HepG2 (cell line): Measurements from ENCODE around the gene ZC3H18. TPM values are rescaled to one million over a fixed set of nuclear protein-coding genes. Genes with fewer than 3 reads are reported as not detected.

Experiments used
- BCL6 ChIP-seq: IDR thresholded peaks from 2 replicates; pipeline ENCODE4 v1.6.1; 2016; ENCODE audit warnings: missing genetic modification reagents, missing compliant biosample characterization
- DR1 ChIP-seq: sonication (generic); formaldehyde crosslinking; IDR thresholded peaks from 2 replicates; pipeline ENCODE4 v1.8.0; 2021; ENCODE audit warnings: mild to moderate bottlenecking, missing genetic modification reagents, inconsistent platforms
- HDAC2 ChIP-seq: sonication (generic); formaldehyde crosslinking; IDR thresholded peaks from 2 replicates; pipeline ENCODE4 v1.4.0; 2020; ENCODE audit warnings: missing genetic modification reagents
- NFATC3 ChIP-seq: sonication (generic); formaldehyde crosslinking; IDR thresholded peaks from 2 replicates; pipeline ENCODE4 v1.5.1; 2020; ENCODE audit warnings: mild to moderate bottlenecking, missing genetic modification reagents
- NR2F6 ChIP-seq, 2 experiments: IDR thresholded peaks; 2 replicates each; pipeline ENCODE4 v1.6.1; 2016; ENCODE audit warnings: antibody characterized with exemption in 1 of 2, mild to moderate bottlenecking in 1 of 2
- PHF21A ChIP-seq: sonication (generic); formaldehyde crosslinking; IDR thresholded peaks from 2 replicates; pipeline ENCODE4 v1.5.0; 2020; ENCODE audit warnings: mild to moderate bottlenecking, missing genetic modification reagents
- RFX5 ChIP-seq: IDR thresholded peaks from 2 replicates; pipeline ENCODE4 v1.6.1; 2011; ENCODE audit warnings: low read depth, low read length, improper control_type of control experiment
- TOE1 ChIP-seq: sonication (generic); formaldehyde crosslinking; IDR thresholded peaks from 2 replicates; pipeline ENCODE4 v1.4.0; 2020; ENCODE audit warnings: mild to moderate bottlenecking, missing genetic modification reagents
- ZBTB37 ChIP-seq: sonication (generic); formaldehyde crosslinking; IDR thresholded peaks from 2 replicates; pipeline ENCODE4 v1.4.0; 2020; ENCODE audit warnings: mild to moderate bottlenecking, missing genetic modification reagents
- ZNF234 ChIP-seq: sonication (generic); formaldehyde crosslinking; conservative IDR thresholded peaks from 2 replicates; pipeline ENCODE4 v1.5.1; 2020; ENCODE audit warnings: mild to moderate bottlenecking, missing genetic modification reagents
- ZNF317 ChIP-seq: sonication (generic); formaldehyde crosslinking; IDR thresholded peaks from 2 replicates; pipeline ENCODE4 v1.5.0; 2020; ENCODE audit warnings: mild to moderate bottlenecking, missing genetic modification reagents
- ZNF496 ChIP-seq: sonication (generic); formaldehyde crosslinking; IDR thresholded peaks from 2 replicates; pipeline ENCODE4 v1.8.1; 2023; ENCODE audit warnings: mild to moderate bottlenecking, moderate library complexity, missing genetic modification reagents; ENCODE audit not compliant: insufficient replicate concordance
- ZNF607 ChIP-seq: sonication (generic); formaldehyde crosslinking; IDR thresholded peaks from 2 replicates; pipeline ENCODE4 v1.5.1; 2020; ENCODE audit warnings: missing genetic modification reagents, mild to moderate bottlenecking, borderline replicate concordance
- ZSCAN29 ChIP-seq: sonication (generic); formaldehyde crosslinking; conservative IDR thresholded peaks from 2 replicates; pipeline ENCODE4 v1.4.0; 2020; ENCODE audit warnings: mild to moderate bottlenecking, missing genetic modification reagents
- polyA plus RNA-seq, 8 experiments: library from polyadenylated mRNA; depleted of rRNA in 3 of 8; stranded (reverse) in 7 of 8; unstranded in 1 of 8; fragments of >200 nt; fragmentation: Illumina TruSeq in 4 of 8; extraction: Trizol in 4 of 8; gene quantifications; 2 replicates each; pipeline versions ENCODE4 v1.2.1 to v1.2.3, GENCODE V29; 2011 to 2016; ENCODE audit warnings: low read depth in 4 of 8, missing spikeins in 1 of 8, mixed read lengths in 1 of 8; ENCODE audit not compliant: insufficient read depth in 1 of 8
- total RNA-seq, 5 experiments: library from RNA; depleted of rRNA; stranded (reverse); fragments of >200 nt; fragmentation: Illumina TruSeq; extraction: Trizol; gene quantifications; 2 replicates each; pipeline ENCODE4 v1.2.3, GENCODE V29; 2016; ENCODE audit warnings: low read depth in 1 of 5
- TF ChIP-seq, protein P1 (sequence below): IDR thresholded peaks from 2 replicates; pipeline ENCODE4 v1.4.0; 2020; ENCODE audit warnings: mild to moderate bottlenecking, missing genetic modification reagents
- TF ChIP-seq, protein P2 (sequence below): sonication (generic); formaldehyde crosslinking; IDR thresholded peaks from 2 replicates; pipeline ENCODE4 v1.8.1; 2023; ENCODE audit warnings: missing genetic modification reagents, mild to moderate bottlenecking, borderline replicate concordance
- TF ChIP-seq, protein P3 (sequence below): sonication (generic); formaldehyde crosslinking; IDR thresholded peaks from 2 replicates; pipeline ENCODE4 v1.5.1; 2020; ENCODE audit warnings: mild to moderate bottlenecking, missing genetic modification reagents, borderline replicate concordance
- TF ChIP-seq, protein P4 (sequence below): sonication (generic); formaldehyde crosslinking; IDR thresholded peaks from 2 replicates; pipeline ENCODE4 v1.9.0; 2021; ENCODE audit warnings: missing genetic modification reagents, mild to moderate bottlenecking, borderline replicate concordance

ZC3H18 gene
- total and polyA plus RNA-seq, 2 of the 13 experiments (the other 11 are each of a cell fraction or from before 2014, with no cell fraction given) = 11.2 to 27.4 TPM

- TF ChIP-seq, protein P1, sequence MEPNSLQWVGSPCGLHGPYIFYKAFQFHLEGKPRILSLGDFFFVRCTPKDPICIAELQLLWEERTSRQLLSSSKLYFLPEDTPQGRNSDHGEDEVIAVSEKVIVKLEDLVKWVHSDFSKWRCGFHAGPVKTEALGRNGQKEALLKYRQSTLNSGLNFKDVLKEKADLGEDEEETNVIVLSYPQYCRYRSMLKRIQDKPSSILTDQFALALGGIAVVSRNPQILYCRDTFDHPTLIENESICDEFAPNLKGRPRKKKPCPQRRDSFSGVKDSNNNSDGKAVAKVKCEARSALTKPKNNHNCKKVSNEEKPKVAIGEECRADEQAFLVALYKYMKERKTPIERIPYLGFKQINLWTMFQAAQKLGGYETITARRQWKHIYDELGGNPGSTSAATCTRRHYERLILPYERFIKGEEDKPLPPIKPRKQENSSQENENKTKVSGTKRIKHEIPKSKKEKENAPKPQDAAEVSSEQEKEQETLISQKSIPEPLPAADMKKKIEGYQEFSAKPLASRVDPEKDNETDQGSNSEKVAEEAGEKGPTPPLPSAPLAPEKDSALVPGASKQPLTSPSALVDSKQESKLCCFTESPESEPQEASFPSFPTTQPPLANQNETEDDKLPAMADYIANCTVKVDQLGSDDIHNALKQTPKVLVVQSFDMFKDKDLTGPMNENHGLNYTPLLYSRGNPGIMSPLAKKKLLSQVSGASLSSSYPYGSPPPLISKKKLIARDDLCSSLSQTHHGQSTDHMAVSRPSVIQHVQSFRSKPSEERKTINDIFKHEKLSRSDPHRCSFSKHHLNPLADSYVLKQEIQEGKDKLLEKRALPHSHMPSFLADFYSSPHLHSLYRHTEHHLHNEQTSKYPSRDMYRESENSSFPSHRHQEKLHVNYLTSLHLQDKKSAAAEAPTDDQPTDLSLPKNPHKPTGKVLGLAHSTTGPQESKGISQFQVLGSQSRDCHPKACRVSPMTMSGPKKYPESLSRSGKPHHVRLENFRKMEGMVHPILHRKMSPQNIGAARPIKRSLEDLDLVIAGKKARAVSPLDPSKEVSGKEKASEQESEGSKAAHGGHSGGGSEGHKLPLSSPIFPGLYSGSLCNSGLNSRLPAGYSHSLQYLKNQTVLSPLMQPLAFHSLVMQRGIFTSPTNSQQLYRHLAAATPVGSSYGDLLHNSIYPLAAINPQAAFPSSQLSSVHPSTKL (CRISPR knock-in tag) = peak; percentile 53; the same call in 1 of the 2 replicates
- TF ChIP-seq NR2F6 (IDR thresholded peaks at IDR 0.05) (0 out of 2 replicates have a peak, but pooled peaks have one; percentile 13), NR2F6 (CRISPR knock-in tag; IDR thresholded peaks at IDR 0.05) (peak; percentile 50; the same call in 1 of the 2 replicates), RFX5 (no peak), TOE1 (CRISPR knock-in tag) (no peak), NFATC3 (CRISPR knock-in tag) (no peak), ZNF234 (no peak), ZNF317 (CRISPR knock-in tag) (0 out of 2 replicates have a peak, but pooled peaks have one; percentile 71), ZNF496 (no peak), BCL6 (CRISPR knock-in tag) (no peak), DR1 (CRISPR knock-in tag) (no peak), ZNF607 (CRISPR knock-in tag) (no peak), PHF21A (CRISPR knock-in tag) (no peak), ZSCAN29 (CRISPR knock-in tag) (0 out of 2 replicates have a peak, but pooled peaks have one; percentile 47), HDAC2 (CRISPR knock-in tag) (peak; percentile 36; the same call in 1 of the 2 replicates), ZBTB37 (no peak)
- TF ChIP-seq, protein P2, sequence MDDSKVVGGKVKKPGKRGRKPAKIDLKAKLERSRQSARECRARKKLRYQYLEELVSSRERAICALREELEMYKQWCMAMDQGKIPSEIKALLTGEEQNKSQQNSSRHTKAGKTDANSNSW (CRISPR knock-in tag) = no peak
- TF ChIP-seq, protein P3, sequence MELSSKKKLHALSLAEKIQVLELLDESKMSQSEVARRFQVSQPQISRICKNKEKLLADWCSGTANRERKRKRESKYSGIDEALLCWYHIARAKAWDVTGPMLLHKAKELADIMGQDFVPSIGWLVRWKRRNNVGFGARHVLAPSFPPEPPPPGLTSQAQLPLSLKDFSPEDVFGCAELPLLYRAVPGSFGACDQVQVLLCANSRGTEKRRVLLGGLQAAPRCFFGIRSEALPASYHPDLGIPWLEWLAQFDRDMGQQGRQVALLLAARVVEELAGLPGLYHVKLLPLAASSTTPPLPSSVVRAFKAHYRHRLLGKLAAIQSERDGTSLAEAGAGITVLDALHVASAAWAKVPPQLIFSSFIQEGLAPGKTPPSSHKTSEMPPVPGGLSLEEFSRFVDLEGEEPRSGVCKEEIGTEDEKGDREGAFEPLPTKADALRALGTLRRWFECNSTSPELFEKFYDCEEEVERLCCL = no peak
- TF ChIP-seq, protein P4, sequence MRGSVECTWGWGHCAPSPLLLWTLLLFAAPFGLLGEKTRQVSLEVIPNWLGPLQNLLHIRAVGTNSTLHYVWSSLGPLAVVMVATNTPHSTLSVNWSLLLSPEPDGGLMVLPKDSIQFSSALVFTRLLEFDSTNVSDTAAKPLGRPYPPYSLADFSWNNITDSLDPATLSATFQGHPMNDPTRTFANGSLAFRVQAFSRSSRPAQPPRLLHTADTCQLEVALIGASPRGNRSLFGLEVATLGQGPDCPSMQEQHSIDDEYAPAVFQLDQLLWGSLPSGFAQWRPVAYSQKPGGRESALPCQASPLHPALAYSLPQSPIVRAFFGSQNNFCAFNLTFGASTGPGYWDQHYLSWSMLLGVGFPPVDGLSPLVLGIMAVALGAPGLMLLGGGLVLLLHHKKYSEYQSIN (CRISPR knock-in tag) = no peak
These were observed 11.5 kb upstream of the ZC3H18 start (continued) for GRCh38 chr16:88558457-88559442.
